PC-3 (cell line): ENCODE results near the gene CYTH2.

Source experiments
- CTCF ChIP-seq: fragments of 300-600 bp; sonication (generic); conservative IDR thresholded peaks from 2 replicates; pipeline ENCODE4 v1.5.1; 2017; ENCODE audit warnings: antibody characterized with exemption, low read depth, mild to moderate bottlenecking, low read length
- EZH2 ChIP-seq: fragments of 300-600 bp; sonication (generic); IDR thresholded peaks from one replicate; pipeline ENCODE4 v1.6.1; 2017; ENCODE audit warnings: antibody characterized with exemption, mild to moderate bottlenecking, low read length; ENCODE audit not compliant: unreplicated experiment

GRCh38 chr19:48470856-48471255, 1.7 kb downstream of the CYTH2 start:
- TF ChIP-seq CTCF (no peak), EZH2 (no peak)
